Colonic mucosa (tissue), 4 donors: Measurements from ENCODE around the gene CPXM2. TPM values are rescaled to one million over a fixed set of nuclear protein-coding genes. Genes with fewer than 3 reads are reported as not detected.

Experiments used
- DNase-seq: peaks from one replicate; pipeline ENCODE4 v3.0.0-alpha.2; 2020
- H3K27ac ChIP-seq: fragments of 200-600 bp; one replicate; pipeline ENCODE4 v1.8.0; 2021
- H3K27me3 ChIP-seq: fragments of 200-600 bp; one replicate; pipeline ENCODE4 v1.8.0; 2021
- H3K36me3 ChIP-seq: fragments of 200-600 bp; one replicate; pipeline ENCODE4 v1.8.0; 2021
- H3K4me1 ChIP-seq: fragments of 200-600 bp; one replicate; pipeline ENCODE4 v1.8.0; 2021; ENCODE audit warnings: mild to moderate bottlenecking
- H3K4me3 ChIP-seq: fragments of 200-600 bp; one replicate; pipeline ENCODE4 v1.8.0; 2021
- H3K9ac ChIP-seq, 2 donors: one replicate each; pipeline ENCODE4 v1.7.0; 2013; ENCODE audit warnings: control low read depth in 2 of 2, low read depth in 2 of 2, low read length in 2 of 2
- H3K9me3 ChIP-seq: fragments of 200-600 bp; one replicate; pipeline ENCODE4 v1.8.0; 2021
- CTCF ChIP-seq: fragments of 200-600 bp; IDR thresholded peaks from one replicate; pipeline ENCODE4 v1.8.0; 2022; ENCODE audit warnings: antibody characterized with exemption, mild to moderate bottlenecking
- intact Hi-C: fragments of 100-400 bp; cut with DNase I; formaldehyde crosslinking; loops from one replicate; pipeline ENCODE4 v1.14.1; 2022
- total RNA-seq, 2 donors: library from RNA; stranded (reverse); fragmentation: NEBNext Ultra II Directional in 1 of 2; extraction: Animal tissue kit (Norgen Biotek cat#: 25700) in 1 of 2; gene quantifications; one replicate each; pipeline ENCODE4 v1.2.1, GENCODE V29; 2021
- donor health status: healthy.
- donor health status: DM: no; HTN: no; CAD: no.
- donor health status: DM: no; HTN: no; CAD: no.

The CPXM2 gene
- total RNA-seq, 2 donors from 2014 or later, result 5.8 to 12.9 TPM

GRCh38 chr10:123721441-123722049 lies 170.1 kb downstream of the CPXM2 start:
- DNase-seq, result no peak
- intact Hi-C loops, result no loop called here
- Histone ChIP-seq H3K4me3 (no peak overlapping the region), H3K9ac (no peak overlapping the region), H3K27ac (no peak overlapping the region), H3K9me3 (no peaks in the 10 kb centered on the region), H3K36me3 (no peaks in the 10 kb centered on the region), H3K4me1 (no peaks in the 10 kb centered on the region), H3K27me3 (no peaks in the 10 kb centered on the region)
- TF ChIP-seq CTCF, result no peak

- no peak for DNase-seq
- no peak overlapping the region for H3K27ac ChIP-seq
- no peaks in the 10 kb centered on the region for H3K4me1 ChIP-seq
- H3K9ac ChIP-seq, result no peak overlapping the region
- TF ChIP-seq CTCF, result no peak
- intact Hi-C loops, result no loop called here
- no peaks in the 10 kb centered on the region for H3K9me3 ChIP-seq
- no peak overlapping the region for H3K4me3 ChIP-seq
- no peaks in the 10 kb centered on the region for H3K27me3 ChIP-seq
- H3K36me3 ChIP-seq, result no peaks in the 10 kb centered on the region
These were observed 171.1 kb downstream of the CPXM2 start for GRCh38 chr10:123720536-123720935.

- no peaks in the 10 kb centered on the region for H3K9me3 ChIP-seq
- no peak for DNase-seq
- no peak for TF ChIP-seq CTCF
- intact Hi-C loops, result no loop called here
- H3K27ac ChIP-seq, result no peak overlapping the region
- H3K36me3 ChIP-seq, result no peaks in the 10 kb centered on the region
- no peak overlapping the region for H3K9ac ChIP-seq
- no peaks in the 10 kb centered on the region for H3K27me3 ChIP-seq
- no peaks in the 10 kb centered on the region for H3K4me1 ChIP-seq
- H3K4me3 ChIP-seq, result no peak overlapping the region
These were observed 173.0 kb downstream of the CPXM2 start for GRCh38 chr10:123718544-123719060.

GRCh38 chr10:123717336-123717735 lies 174.3 kb downstream of the CPXM2 start:
- Histone ChIP-seq H3K27me3 (no peaks in the 10 kb centered on the region), H3K9ac (no peak overlapping the region), H3K27ac (no peak overlapping the region), H3K36me3 (no peaks in the 10 kb centered on the region), H3K4me1 (no peaks in the 10 kb centered on the region), H3K9me3 (no peaks in the 10 kb centered on the region), H3K4me3 (no peak overlapping the region)
- DNase-seq, result no peak
- TF ChIP-seq CTCF, result no peak
- intact Hi-C loops, result no loop called here

- no peak for TF ChIP-seq CTCF
- H3K4me1 ChIP-seq, result no peaks in the 10 kb centered on the region
- no peak overlapping the region for H3K9ac ChIP-seq
- no peak overlapping the region for H3K4me3 ChIP-seq
- intact Hi-C loops, result no loop called here
- no peaks in the 10 kb centered on the region for H3K9me3 ChIP-seq
- no peak overlapping the region for H3K27ac ChIP-seq
- H3K36me3 ChIP-seq, result no peaks in the 10 kb centered on the region
- no peak for DNase-seq
- H3K27me3 ChIP-seq, result no peaks in the 10 kb centered on the region
These were observed 176.1 kb downstream of the CPXM2 start for GRCh38 chr10:123715546-123715945.
